ENCODE data around the gene TMTC1. TPM values are rescaled to one million over a fixed set of nuclear protein-coding genes. Genes with fewer than 3 reads are reported as not detected.

Gene TMTC1
- total and polyA plus RNA-seq, 2 of the 8 experiments (the other 6 are each of a cell fraction or from before 2014, with no cell fraction given) = 15.4 to 20.8 TPM

DNA sequence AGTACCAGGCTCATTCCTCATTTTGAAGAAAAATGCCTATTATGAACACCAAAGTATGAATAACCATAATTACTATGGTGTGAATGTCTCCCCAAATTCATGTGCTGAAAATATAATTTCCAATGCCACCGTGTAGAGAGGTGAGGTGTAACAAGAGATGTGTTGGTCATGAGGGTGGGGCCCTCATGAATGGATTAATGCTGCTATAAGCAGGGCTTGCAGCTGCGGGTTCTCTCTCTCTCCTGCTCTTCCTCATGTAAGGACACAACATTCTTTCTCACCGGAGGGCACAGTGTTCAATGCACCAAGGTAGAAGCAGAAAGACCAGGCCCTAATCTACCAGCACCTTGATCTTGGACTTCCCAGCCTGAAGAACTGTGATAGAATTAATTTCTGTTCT lies 70.0 kb downstream of the TMTC1 start:
- H3K9me3 ChIP-seq (ENCODE audit: insufficient read depth in 2 of 2, low read depth in 1 of 2, low read length in 1 of 2) = no peaks in the 10 kb centered on the region; a peak in 1 of 4 replicates
- no peak overlapping the region for H2AK5ac ChIP-seq (ENCODE audit: low read depth, low read length)
- no peak overlapping the region for H2BK20ac ChIP-seq (ENCODE audit: low read length)
- H3K56ac ChIP-seq (replicated peaks; ENCODE audit: insufficient read length, low read depth, low read length) = no peak overlapping the region
- H2BK15ac ChIP-seq (ENCODE audit: low read length) = no peak overlapping the region
- 86% methylated on average over 3 of the region's 3 CpGs; no CpG with 5 or more reads in 1 of the 2 experiments for WGBS, 2 experiments (ENCODE audit: extremely low coverage in 1 of 2, insufficient coverage in 1 of 2, insufficient read length in 1 of 2, insufficient replicate concordance in 2 of 2, low coverage in 1 of 2, low lambda C conversion rate in 2 of 2, missing lambda C conversion rate in 1 of 2)
- DNase-seq (ENCODE audit: low read depth in 1 of 2, low spot score in 2 of 2) (no peak), FAIRE-seq (no peak)
- H3K4me2 ChIP-seq (ENCODE audit: insufficient read depth in 1 of 2, low read depth in 2 of 2, low read length in 2 of 2) = no peak overlapping the region
- no peak overlapping the region for H2BK120ac ChIP-seq (replicated peaks; ENCODE audit: low read depth, low read length)
- no peaks in the 10 kb centered on the region for H3K79me2 ChIP-seq (ENCODE audit: control insufficient read depth in 1 of 2, insufficient read depth in 2 of 2, low read length in 2 of 2)
- ChIA-PET POLR2A (ENCODE audit: partially characterized antibody) (no interaction called here), CTCF (ENCODE audit: partially characterized antibody) (no interaction called here)
- no peak overlapping the region for H3K18ac ChIP-seq (ENCODE audit: extremely low read depth, low read length)
- no peaks in the 10 kb centered on the region for H3K27me3 ChIP-seq (replicated peaks in 1 of 4; ENCODE audit: control insufficient read depth in 3 of 4, extremely low read depth in 1 of 4, insufficient read depth in 3 of 4, low read length in 3 of 4)
- no peak overlapping the region for H3K4ac ChIP-seq (replicated peaks; ENCODE audit: insufficient read length, low read depth, low read length)
- no peak overlapping the region for H3K27ac ChIP-seq (ENCODE audit: low read depth, low read length)
- H4K5ac ChIP-seq (ENCODE audit: insufficient read length, low read depth, low read length) = no peak overlapping the region
- H4K91ac ChIP-seq (replicated peaks; ENCODE audit: insufficient read length, low read length) = no peak overlapping the region
- no peak overlapping the region for H3K4me3 ChIP-seq (ENCODE audit: extremely low read depth in 1 of 4, insufficient read depth in 2 of 4, low read depth in 3 of 4, low read length in 4 of 4)
- no peak overlapping the region for H4K8ac ChIP-seq (ENCODE audit: extremely low read depth, insufficient read depth, low read length)
- no peak overlapping the region for H2BK5ac ChIP-seq (ENCODE audit: low read depth, low read length)
- no peak overlapping the region for H3K14ac ChIP-seq (ENCODE audit: insufficient read length)
- no peak for TF ChIP-seq POLR2A (IDR thresholded peaks at IDR 0.05; ENCODE audit: control extremely low read depth in 1 of 2, low read depth in 2 of 2, low read length in 2 of 2)
- no peak for TF ChIP-seq CHD1 (IDR thresholded peaks at IDR 0.05; ENCODE audit: low read depth, low read length)
- TF ChIP-seq SUZ12 (IDR thresholded peaks at IDR 0.05; ENCODE audit: low read length) = no peak
- TF ChIP-seq, protein P1, sequence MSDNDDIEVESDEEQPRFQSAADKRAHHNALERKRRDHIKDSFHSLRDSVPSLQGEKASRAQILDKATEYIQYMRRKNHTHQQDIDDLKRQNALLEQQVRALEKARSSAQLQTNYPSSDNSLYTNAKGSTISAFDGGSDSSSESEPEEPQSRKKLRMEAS (IDR thresholded peaks at IDR 0.05) = no peak
- no peak for TF ChIP-seq SP1 (IDR thresholded peaks at IDR 0.05; ENCODE audit: low read depth, low read length)
- TF ChIP-seq, protein P2, sequence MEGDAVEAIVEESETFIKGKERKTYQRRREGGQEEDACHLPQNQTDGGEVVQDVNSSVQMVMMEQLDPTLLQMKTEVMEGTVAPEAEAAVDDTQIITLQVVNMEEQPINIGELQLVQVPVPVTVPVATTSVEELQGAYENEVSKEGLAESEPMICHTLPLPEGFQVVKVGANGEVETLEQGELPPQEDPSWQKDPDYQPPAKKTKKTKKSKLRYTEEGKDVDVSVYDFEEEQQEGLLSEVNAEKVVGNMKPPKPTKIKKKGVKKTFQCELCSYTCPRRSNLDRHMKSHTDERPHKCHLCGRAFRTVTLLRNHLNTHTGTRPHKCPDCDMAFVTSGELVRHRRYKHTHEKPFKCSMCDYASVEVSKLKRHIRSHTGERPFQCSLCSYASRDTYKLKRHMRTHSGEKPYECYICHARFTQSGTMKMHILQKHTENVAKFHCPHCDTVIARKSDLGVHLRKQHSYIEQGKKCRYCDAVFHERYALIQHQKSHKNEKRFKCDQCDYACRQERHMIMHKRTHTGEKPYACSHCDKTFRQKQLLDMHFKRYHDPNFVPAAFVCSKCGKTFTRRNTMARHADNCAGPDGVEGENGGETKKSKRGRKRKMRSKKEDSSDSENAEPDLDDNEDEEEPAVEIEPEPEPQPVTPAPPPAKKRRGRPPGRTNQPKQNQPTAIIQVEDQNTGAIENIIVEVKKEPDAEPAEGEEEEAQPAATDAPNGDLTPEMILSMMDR (IDR thresholded peaks at IDR 0.05; ENCODE audit: control extremely low read depth in 1 of 3, insufficient read depth in 1 of 3, low read depth in 1 of 3, low read length in 3 of 3) = no peak
- no peak for TF ChIP-seq TCF12 (IDR thresholded peaks at IDR 0.05; ENCODE audit: low read depth, low read length)
- TF ChIP-seq SIN3A (conservative IDR thresholded peaks at IDR 0.05 in 1 of 2, IDR thresholded peaks at IDR 0.05 in 1 of 2; ENCODE audit: low read depth in 1 of 2, low read length in 2 of 2) = no peak
- no peak for TF ChIP-seq SIX5 (IDR thresholded peaks at IDR 0.05; ENCODE audit: low read depth, low read length)
- no peak for TF ChIP-seq TAF1 (IDR thresholded peaks at IDR 0.05; ENCODE audit: low read depth, low read length)
- no peak for TF ChIP-seq RXRA (IDR thresholded peaks at IDR 0.05; ENCODE audit: insufficient read depth, low read depth, low read length)
- no peak for TF ChIP-seq NANOG (IDR thresholded peaks at IDR 0.05; ENCODE audit: insufficient read depth, low read depth, low read length, poor library complexity, severe bottlenecking)
- H3K9ac ChIP-seq (replicated peaks in 1 of 4; ENCODE audit: extremely low read depth in 1 of 4, low read depth in 3 of 4, low read length in 3 of 4) = no peak overlapping the region
- H3K23me2 ChIP-seq (ENCODE audit: low read depth, low read length) = no peaks in the 10 kb centered on the region
- no peaks in the 10 kb centered on the region for H3K79me1 ChIP-seq (ENCODE audit: low read depth, low read length)
- H3K36me3 ChIP-seq (ENCODE audit: control insufficient read depth in 2 of 4, insufficient read depth in 4 of 4, low read length in 3 of 4) = no peaks in the 10 kb centered on the region
- no peak overlapping the region for H3K23ac ChIP-seq (ENCODE audit: insufficient read length)
- H3K4me1 ChIP-seq (replicated peaks in 1 of 4; ENCODE audit: control insufficient read depth in 3 of 4, insufficient read depth in 4 of 4, low read length in 3 of 4) = peaks cover 0 to 3% (median 1%) of the 10 kb centered on the region in 4 experiments; a peak in 3 of 7 replicates
- H2BK12ac ChIP-seq (ENCODE audit: low read depth, low read length) = no peak overlapping the region
- H2AFZ ChIP-seq (ENCODE audit: low read length) = no peak overlapping the region
- no peaks in the 10 kb centered on the region for H4K20me1 ChIP-seq (replicated peaks in 1 of 2; ENCODE audit: control insufficient read depth in 1 of 2, insufficient read depth in 2 of 2, low read length in 2 of 2)
